GM23248 (cell line): ENCODE results near the gene STAM.

ENCODE experiments used
- EZH2 ChIP-seq: fragments of 200-600 bp; sonication (generic); IDR thresholded peaks from 2 replicates; pipeline ENCODE4 v1.6.1; 2018; ENCODE audit warnings: antibody characterized with exemption, mild to moderate bottlenecking; ENCODE audit not compliant: insufficient read depth, poor library complexity, severe bottlenecking
- EZH2phosphoT487 ChIP-seq: fragments of 200-600 bp; sonication (generic); IDR thresholded peaks from 2 replicates; pipeline ENCODE4 v1.6.1; 2018; ENCODE audit warnings: antibody characterized with exemption, moderate library complexity, mild to moderate bottlenecking, low read depth; ENCODE audit not compliant: insufficient read depth

DNA sequence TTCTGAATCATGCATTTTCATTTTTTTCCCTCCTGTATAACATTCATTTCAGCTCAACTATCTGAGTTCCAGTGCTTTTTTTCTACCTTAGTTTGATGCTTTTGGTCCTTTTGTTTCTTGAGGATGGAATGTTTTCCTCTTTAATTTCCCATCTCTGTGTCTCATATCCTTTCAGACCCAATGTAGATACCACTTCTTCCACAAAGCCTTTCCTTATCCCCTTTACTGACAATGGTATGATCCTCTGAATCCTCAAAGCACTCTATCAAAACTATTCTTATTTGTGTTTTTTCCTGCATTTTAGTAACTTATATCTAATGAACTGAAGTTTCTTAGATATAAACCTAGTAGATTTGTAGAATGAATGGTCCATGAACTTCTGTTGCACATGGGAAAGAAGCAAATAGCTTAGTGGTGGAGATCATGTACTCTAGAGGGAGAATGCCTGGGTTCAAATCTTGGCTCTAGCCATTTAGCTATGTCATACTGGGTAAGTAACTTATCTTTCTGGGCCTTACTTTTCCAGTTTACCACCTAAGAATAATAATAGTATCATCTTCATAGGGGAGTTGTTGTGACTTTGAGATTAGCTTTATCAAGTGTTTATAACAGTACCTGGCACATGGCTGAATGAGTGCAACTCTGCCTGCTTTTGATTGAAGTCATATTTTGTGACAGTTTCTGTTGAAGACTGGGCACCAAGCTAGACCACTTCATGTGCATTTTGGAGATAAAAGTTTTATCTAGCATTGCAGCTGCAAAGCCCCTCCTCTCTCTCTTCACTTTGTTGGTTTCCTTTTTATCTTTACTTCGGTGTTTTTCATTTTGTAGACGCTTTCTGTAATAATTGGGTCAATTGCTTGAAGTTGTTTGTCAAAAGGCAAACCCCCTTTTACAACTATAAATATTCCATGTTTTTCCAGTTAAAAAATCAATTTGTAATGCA lies 18.5 kb downstream of the STAM start:
- TF ChIP-seq EZH2, result no peak
- no peak for TF ChIP-seq EZH2phosphoT487
